GM21360 (cell line): ENCODE data around the gene MT4.
A peak's percentile ranks its signal among the peaks of the same experiment; 100 is the strongest.
"Not testable (repeated sequence)": the region's sequence is repeated elsewhere in the genome, so short reads cannot be mapped to it uniquely, and the experiment has no call there.

ENCODE experiments used
- ATAC-seq: cut with Tn5 transposase; IDR thresholded peaks from one replicate; pipeline ENCODE4 v1.9.1; 2021; ENCODE audit warnings: mild to moderate bottlenecking, moderate library complexity; ENCODE audit not compliant: unreplicated experiment

Gene MT4

DNA sequence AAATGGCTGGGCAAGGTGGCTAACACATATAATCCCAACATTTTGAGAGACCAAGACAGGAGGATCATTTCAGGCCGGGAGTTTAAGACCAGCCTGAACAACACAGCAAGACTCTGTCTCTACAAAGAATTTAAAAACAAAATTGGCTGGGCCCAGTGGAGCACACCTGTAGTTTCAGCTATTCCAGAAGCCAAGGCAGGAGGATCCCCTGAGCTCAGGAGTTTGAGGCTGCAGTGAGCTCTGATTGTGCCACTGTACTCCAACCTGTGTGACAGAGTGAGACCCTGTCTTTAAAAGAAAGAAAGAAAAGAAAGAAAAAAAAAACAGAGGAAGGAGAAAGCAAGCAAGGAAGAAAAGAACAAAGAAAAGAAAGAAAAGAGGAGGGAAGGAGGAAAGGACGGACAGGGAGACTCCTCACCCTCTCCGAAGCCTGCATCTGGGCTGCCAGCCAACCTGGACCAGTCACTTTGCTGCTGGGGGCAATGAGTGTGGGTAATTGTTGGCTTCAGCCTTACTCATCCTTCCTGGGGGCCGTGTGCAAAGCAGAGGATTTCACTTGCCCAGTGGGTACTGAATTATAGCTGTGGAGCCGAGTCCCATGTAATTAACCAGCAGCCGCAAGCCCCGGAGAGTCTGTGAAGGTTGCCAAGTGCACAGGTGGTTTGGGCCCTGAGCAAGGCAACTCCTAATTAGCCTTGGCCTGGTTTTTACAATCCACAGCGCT, 6.7 kb upstream of the MT4 start:
- ATAC-seq = no peak

DNA sequence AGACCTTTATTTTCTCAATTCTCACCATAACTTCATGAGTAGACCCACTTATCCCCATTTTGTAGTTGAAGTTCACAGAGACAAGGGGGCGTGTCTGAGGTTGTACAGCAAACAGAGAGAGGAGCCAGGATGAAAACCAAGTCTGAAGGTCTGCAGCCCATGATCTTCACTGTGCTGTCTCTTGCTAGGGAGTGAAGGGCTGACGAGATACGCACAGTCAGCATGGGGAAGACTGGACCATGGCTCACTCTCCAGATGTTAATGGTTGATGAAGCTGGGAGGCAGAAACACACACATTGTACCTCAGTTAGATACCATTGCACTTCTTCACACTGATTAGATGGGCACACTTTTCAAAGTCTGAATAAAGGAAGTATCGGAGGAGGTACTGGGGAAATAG, 5.8 kb upstream of the MT4 start:
- ATAC-seq = no peak

- ATAC-seq = no peak
These were observed 4.4 kb upstream of the MT4 start for GRCh38 chr16:56560447-56560846.

- no peak for ATAC-seq
These were observed 3.7 kb upstream of the MT4 start for GRCh38 chr16:56561126-56561525.

- ATAC-seq = no peak
These were observed 5.1 kb downstream of the MT4 start for GRCh38 chr16:56569971-56570370.

DNA sequence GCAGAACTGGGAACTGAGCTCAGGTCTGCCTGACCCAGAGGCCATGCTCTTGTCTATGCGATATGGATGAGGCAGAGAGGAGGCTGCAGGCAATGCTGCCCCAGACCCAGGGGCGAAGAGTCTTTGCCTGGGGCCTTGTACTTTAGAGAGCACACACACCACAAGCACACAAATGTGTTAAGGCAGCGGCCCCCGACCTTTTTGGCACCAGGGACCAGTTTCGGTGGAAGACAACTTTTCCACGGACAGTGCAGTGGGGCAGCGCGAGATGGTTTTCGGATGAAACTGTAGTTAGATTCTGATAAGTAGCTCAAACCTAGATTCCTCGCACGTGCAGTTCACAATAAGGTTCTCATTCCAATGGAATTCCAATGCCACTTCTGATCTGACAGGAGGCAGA, 6.7 kb downstream of the MT4 start:
- no peak for ATAC-seq

GRCh38 chr16:56574625-56575024, 9.8 kb downstream of the MT4 start:
- no peak for ATAC-seq

GRCh38 chr16:56576585-56577299, 11.9 kb downstream of the MT4 start:
- ATAC-seq = peak; percentile 81

- no peak for ATAC-seq
These were observed 12.4 kb downstream of the MT4 start for GRCh38 chr16:56577300-56577625.

- ATAC-seq = no peak
These were observed 15.6 kb downstream of the MT4 start for GRCh38 chr16:56580391-56581048.

DNA sequence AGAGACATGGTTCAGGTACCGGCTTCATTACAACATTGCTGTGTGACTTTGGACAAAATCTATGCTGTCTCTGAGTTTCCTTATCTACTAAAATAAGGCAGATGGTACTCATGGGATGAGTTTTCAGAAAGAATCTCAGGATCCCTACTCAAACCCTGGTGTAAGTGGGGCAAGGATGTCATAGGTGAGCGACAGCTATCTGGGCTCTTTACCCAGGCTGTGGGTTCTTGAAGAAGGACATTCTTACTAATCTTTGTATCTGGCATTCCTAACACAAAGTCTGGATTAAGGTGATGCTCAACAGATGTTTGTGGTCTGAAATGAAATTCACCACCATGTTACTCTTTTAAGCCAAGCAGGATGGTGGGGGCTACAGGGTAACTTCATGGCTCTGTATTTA, 18.0 kb downstream of the MT4 start:
- not testable (repeated sequence) for ATAC-seq

DNA sequence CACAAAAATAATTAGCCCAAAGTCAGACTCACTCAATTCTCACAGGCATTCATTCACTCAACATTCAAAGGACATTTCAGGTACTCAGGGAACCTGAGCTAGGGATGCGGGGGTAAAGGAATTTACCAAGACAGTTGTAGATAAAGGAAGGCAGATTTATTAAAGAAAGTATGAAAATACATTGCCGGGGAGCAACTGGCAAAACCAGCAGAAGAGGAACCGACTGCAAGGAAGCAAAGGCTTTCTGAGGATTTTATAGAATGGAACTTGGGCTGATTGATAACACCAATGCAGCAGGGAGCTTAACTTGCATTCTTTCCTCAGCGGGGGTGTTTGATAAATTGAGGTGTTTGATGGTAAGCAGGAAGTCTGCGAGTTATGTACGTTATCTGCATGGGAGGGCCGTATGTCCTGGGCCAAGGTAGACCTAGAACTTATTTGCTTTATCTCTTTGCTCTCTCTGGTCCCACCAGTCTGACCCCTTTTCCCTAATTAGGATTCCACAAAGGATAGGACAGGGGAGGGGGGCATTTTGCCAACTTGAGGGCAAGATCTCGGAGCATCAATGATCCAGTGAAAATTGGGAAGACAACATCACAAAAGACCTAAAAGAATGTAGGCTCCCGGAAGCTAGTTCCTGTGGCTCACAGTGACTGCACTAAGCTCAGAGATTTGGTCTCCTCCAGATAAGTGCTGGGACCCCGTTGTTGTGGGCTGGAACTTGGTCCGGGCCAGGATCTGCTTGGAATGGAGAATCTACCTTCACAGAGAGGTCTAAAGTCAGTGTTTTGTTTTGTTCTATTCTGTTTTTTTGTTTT, 18.7 kb downstream of the MT4 start:
- no peak for ATAC-seq

GRCh38 chr16:56584276-56584675, 19.4 kb downstream of the MT4 start:
- no peak for ATAC-seq

- no peak for ATAC-seq
These were observed 23.9 kb downstream of the MT4 start for GRCh38 chr16:56588781-56589140.

- no peak for ATAC-seq
These were observed 24.5 kb downstream of the MT4 start, which contains the start of gene MT3 for GRCh38 chr16:56589141-56590039. MT3 (plus strand) TSS chr16:56589528; CDS start chr16:56589591, 63 bp downstream.

DNA sequence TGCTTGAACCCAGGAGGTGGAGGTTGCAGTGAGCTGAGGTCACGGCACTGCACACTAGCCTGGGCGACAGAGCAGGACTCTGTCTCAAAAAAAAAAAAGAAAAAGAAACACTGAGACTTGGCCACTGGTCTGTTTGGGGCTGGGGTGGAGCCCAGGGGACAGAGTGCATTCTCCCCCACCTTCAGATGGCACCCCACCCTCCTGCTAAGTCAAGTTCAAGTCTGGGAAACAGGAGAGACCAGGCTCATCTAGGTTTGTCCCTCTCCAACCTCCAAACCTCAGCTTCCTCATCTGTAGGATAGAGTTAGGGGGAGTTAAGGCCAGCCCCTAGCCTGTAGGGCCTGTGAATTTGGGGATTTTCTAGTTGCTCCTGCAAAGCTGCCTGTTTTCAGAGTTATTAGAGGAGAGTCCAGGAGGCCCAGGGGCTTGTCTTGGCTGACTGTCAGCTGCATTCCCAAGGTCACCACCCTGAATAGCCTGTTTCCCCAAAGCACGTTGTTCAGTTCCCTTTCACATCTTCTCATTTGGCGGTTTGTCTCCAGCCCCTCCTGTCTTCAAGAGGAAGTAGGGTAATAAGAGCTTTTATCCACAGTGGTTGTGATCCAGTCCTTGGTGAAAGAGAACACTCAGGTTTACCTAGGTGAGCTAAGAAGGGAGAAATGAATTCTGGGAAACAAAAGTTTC, 26.6 kb downstream of the MT4 start:
- no peak for ATAC-seq

- ATAC-seq = no peak
These were observed 28.9 kb downstream of the MT4 start for GRCh38 chr16:56593573-56594291.

DNA sequence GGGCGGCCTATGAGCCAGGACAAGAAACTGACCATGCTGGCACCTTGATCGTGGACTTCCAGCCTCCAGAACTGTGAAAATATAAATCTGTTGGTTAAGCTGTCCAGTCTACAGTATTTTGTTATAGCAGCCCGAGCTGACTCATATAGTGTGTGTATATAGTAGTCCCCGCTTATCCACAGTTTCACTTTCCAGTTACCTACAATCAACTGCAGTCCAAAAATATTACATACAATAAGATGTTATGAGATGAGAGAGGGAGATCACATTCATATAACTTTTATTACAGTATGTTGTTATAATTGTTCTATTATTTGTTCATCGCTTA, 29.4 kb downstream of the MT4 start:
- no peak for ATAC-seq

DNA sequence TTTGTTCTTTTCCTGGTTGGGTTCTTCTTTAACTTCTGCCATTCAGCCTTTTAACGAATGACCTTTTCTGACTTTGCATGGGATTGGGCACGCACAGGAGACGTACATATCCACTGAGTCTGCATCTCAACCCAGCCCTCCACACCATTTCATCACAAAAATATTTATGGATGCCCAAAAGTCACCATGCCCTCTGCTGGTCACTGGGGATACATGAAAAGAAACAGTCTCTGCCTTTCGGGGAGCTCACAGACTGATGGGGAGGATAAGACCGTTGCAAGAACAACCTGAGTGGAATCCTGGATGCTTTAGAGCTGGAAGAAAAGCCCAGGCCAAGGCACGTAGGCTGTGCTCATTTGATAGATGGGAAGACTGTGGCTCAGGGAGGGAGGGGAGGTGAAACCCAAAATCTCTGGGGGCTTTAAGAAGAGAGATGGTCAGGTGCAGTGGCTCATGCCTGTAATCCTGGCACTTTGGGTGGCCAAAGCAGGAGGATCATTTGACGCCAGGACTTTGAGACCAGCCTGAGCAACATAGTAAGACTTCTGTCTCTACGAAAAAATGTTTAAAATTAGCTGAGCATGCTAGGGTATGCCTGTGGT, 35.6 kb downstream of the MT4 start:
- ATAC-seq = no peak
